Kidney (tissue), 14 donors: ENCODE measurements around the gene GBE1. TPM values are rescaled to one million over a fixed set of nuclear protein-coding genes. Genes with fewer than 3 reads are reported as not detected.

Experiments
- DNase-seq, 5 donors: peaks; one replicate each; pipeline ENCODE4 v3.0.0-alpha.2; 2013 to 2020
- FAIRE-seq: peaks from 2 replicates; lab custom pipeline; 2012; peaks lifted over from hg19 to GRCh38; lab: Jason Lieb, UNC
- H3K27ac ChIP-seq, 2 donors: one replicate each; pipeline ENCODE4 v1.7.0; 2013; ENCODE audit warnings: low read depth in 2 of 2, low read length in 2 of 2, inconsistent platforms in 1 of 2
- H3K27me3 ChIP-seq: one replicate; pipeline ENCODE4 v1.7.1; 2013; ENCODE audit warnings: low read length, inconsistent platforms; ENCODE audit not compliant: control insufficient read depth, insufficient read depth
- H3K36me3 ChIP-seq, 3 donors: one replicate each; pipeline versions ENCODE4 v1.7.0 to v1.7.1; 2013; ENCODE audit warnings: low read length in 3 of 3, control low read depth in 1 of 3, inconsistent platforms in 1 of 3; ENCODE audit not compliant: insufficient read depth in 3 of 3, control insufficient read depth in 2 of 3
- H3K4me1 ChIP-seq, 3 donors: one replicate each; pipeline versions ENCODE4 v1.7.0 to v1.7.1; 2013; ENCODE audit warnings: low read length in 3 of 3, inconsistent platforms in 1 of 3, low read depth in 1 of 3; ENCODE audit not compliant: control insufficient read depth in 2 of 3, insufficient read depth in 2 of 3
- H3K4me3 ChIP-seq, 3 donors: one replicate each; pipeline versions ENCODE4 v1.7.0 to v1.8.1; 2013; ENCODE audit warnings: low read length in 3 of 3, control low read depth in 1 of 3, inconsistent platforms in 1 of 3
- H3K9ac ChIP-seq, 3 donors: one replicate each; pipeline versions ENCODE4 v1.7.0 to v1.7.1; 2013; ENCODE audit warnings: low read length in 3 of 3, control low read depth in 1 of 3, inconsistent platforms in 1 of 3
- H3K9me3 ChIP-seq, 3 donors: one replicate each; pipeline versions ENCODE4 v1.7.0 to v1.7.1; 2013; ENCODE audit warnings: low read length in 3 of 3, control low read depth in 1 of 3, inconsistent platforms in 1 of 3; ENCODE audit not compliant: control insufficient read depth in 2 of 3, insufficient read depth in 1 of 3
- intact Hi-C: fragments of 100-400 bp; cut with DNase I; formaldehyde crosslinking; loops from one replicate; pipeline ENCODE4 v1.11.1; 2022
- polyA plus RNA-seq: library from polyadenylated mRNA; stranded (reverse); fragments of 350-450 nt; fragmentation: Illumina TruSeq; extraction: RNeasy Lipid Tissue Mini Kit (QIAGEN cat#74804); gene quantifications from one replicate; pipeline ENCODE4 v1.2.3, GENCODE V29; 2014; ENCODE audit warnings: low read depth, low replicate concordance; ENCODE audit not compliant: insufficient read depth
- total RNA-seq: library from RNA; stranded (reverse); fragmentation: NEBNext Ultra II Directional; extraction: Animal tissue kit (Norgen Biotek cat#: 25700); gene quantifications from one replicate; pipeline ENCODE4 v1.2.1, GENCODE V29; 2021
- TF ChIP-seq, protein P1 (sequence below): IDR thresholded peaks from 3 replicates; pipeline ENCODE4 v1.5.1; 2012; ENCODE audit warnings: mild to moderate bottlenecking, moderate library complexity, borderline replicate concordance; ENCODE audit not compliant: insufficient read depth; ENCODE audit errors: extremely low read depth
- donor health status: control.
- donor health status: control.
- donor health status: control.
- donor health status: control.
- donor health status: control.
- donor health status: DM: yes; HTN: yes; CAD: no.
- donor health status: Normal renal cell carcinoma (clear cell type).

Gene GBE1
- total and polyA plus RNA-seq, 2 donors from 2014 or later, result 29.3 to 36.2 TPM

DNA sequence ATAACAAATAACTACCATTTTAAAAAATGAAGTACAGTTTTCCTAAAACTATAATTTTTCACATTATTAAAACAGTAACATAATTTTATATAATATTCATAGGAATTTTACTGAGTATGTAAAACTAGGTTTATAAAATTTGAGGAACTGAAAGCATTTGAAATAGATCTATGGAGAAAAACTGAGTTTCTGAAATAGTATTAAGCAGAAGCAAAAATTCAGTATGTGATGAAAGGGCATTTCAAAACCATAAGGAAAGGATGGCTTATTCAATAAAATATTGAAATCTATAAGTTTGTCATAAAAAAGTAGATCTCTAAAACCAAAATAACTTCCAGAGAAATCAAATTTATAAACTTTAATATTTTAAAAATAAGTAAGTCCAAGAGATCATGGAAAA lies 53.4 kb downstream of the GBE1 start:
- Histone ChIP-seq H3K4me1 (no peaks in the 10 kb centered on the region), H3K9ac (no peak overlapping the region), H3K36me3 (no peaks in the 10 kb centered on the region), H3K4me3 (no peak overlapping the region), H3K27ac (no peak overlapping the region), H3K27me3 (no peaks in the 10 kb centered on the region), H3K9me3 (no peaks in the 10 kb centered on the region)
- TF ChIP-seq, protein P1, sequence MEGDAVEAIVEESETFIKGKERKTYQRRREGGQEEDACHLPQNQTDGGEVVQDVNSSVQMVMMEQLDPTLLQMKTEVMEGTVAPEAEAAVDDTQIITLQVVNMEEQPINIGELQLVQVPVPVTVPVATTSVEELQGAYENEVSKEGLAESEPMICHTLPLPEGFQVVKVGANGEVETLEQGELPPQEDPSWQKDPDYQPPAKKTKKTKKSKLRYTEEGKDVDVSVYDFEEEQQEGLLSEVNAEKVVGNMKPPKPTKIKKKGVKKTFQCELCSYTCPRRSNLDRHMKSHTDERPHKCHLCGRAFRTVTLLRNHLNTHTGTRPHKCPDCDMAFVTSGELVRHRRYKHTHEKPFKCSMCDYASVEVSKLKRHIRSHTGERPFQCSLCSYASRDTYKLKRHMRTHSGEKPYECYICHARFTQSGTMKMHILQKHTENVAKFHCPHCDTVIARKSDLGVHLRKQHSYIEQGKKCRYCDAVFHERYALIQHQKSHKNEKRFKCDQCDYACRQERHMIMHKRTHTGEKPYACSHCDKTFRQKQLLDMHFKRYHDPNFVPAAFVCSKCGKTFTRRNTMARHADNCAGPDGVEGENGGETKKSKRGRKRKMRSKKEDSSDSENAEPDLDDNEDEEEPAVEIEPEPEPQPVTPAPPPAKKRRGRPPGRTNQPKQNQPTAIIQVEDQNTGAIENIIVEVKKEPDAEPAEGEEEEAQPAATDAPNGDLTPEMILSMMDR, result no peak
- intact Hi-C loops, result no loop called here
- peak; percentile 51 for FAIRE-seq
- DNase-seq, result no peak

DNA sequence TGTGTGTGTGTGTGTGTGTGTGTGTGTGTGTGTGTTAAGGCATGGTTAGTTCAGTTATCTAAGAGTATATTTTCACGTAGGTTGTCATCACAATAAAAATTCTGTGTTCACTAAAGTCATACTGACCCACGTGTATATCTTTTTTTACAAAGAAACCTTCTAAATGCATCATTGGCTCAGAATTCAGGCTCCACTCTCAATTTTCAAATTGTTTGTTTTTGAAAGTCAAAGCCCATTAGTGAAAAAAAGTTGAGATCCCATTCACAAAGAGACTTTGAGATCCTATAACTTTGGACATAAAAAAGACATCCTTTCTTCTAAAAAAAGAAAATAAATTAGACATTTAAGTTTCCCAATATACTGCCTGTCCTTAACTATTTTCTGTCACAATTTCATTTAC lies 59.3 kb downstream of the GBE1 start:
- DNase-seq, result no peak
- no peak overlapping the region for H3K27ac ChIP-seq
- H3K4me3 ChIP-seq, result no peak overlapping the region
- intact Hi-C loops, result no loop called here
- no peaks in the 10 kb centered on the region for H3K4me1 ChIP-seq
- H3K9ac ChIP-seq, result no peak overlapping the region
- no peaks in the 10 kb centered on the region for H3K36me3 ChIP-seq
- no peaks in the 10 kb centered on the region for H3K27me3 ChIP-seq
- no peak for FAIRE-seq
- H3K9me3 ChIP-seq, result no peaks in the 10 kb centered on the region
- TF ChIP-seq, protein P1, result no peak

DNA sequence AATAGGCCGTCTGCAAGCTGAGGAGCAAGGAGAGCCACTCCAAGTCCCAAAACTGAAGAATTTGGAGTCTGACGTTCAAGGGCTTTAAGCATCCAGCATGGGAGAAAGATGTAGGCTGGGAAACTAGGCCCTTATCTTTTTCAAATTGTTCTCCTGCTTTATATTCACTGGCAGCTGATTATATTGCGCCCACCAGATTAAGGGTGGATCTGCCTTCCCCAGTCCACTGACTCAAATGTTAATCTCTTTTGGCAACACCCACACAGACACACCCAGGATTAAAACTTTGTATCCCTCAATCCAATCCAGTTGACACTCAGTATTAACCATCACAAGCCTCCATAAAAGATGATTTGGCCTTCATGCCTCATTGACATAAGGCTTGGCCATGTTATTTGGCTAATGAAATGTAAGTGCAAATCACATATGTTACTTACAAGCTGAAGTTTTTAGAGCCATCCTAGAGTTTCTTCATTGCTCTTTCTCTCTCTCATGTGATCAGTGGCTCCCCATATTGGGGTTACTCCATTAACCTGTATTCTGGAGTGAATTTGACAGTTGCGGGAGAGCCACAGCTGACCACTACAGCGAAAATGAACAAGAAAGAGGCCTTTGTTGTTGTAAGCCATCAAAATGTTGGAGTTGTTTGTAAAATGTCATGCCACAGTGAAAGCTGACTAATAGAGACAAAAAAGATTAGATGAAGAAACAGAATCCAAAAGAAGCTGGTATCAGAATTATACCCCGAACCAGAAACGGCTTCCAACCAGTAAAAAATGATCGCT lies 61.7 kb downstream of the GBE1 start:
- DNase-seq (no peak), FAIRE-seq (no peak)
- TF ChIP-seq, protein P1, result no peak
- H3K9me3 ChIP-seq, result no peaks in the 10 kb centered on the region
- no peaks in the 10 kb centered on the region for H3K4me1 ChIP-seq
- H3K36me3 ChIP-seq, result no peaks in the 10 kb centered on the region
- intact Hi-C loops, result no loop called here
- H3K4me3 ChIP-seq, result no peak overlapping the region
- H3K27ac ChIP-seq, result no peak overlapping the region
- H3K9ac ChIP-seq, result no peak overlapping the region
- H3K27me3 ChIP-seq, result no peaks in the 10 kb centered on the region
